OCI-LY7 (cell line): ENCODE results near the gene TMEM97. TPM values are rescaled to one million over a fixed set of nuclear protein-coding genes. Genes with fewer than 3 reads are reported as not detected.
A peak's percentile ranks its signal among the peaks of the same experiment; 100 is the strongest.

Experiments
- BruUV-seq: library from RNA; stranded (reverse); fragments of 400-500 nt; replicated peaks from 2 replicates; lab custom pipeline; 2021; lab: Mats Ljungman, UMichigan
- CTCF ChIA-PET: fragments of 300-600 bp; sonication (Branson Sonifier 250); formaldehyde crosslinking; loops from one replicate; lab custom pipeline; 2022; ENCODE audit warnings: antibody characterized with exemption; ENCODE audit not compliant: unreplicated experiment; lab: Charles Lee
- POLR2A ChIA-PET: fragments of 300-600 bp; sonication (Branson Sonifier 250); formaldehyde crosslinking; loops from one replicate; lab custom pipeline; 2022; ENCODE audit warnings: antibody characterized with exemption; lab: Charles Lee
- DNase-seq: peaks from one replicate; pipeline ENCODE4 v3.0.0-alpha.2; 2015; ENCODE audit warnings: low spot score
- H2AFZ ChIP-seq: fragments of 200-600 bp; sonication (generic), shearing (Covaris generic); 2 replicates; pipeline ENCODE4 v1.6.1; 2014; ENCODE audit warnings: mild to moderate bottlenecking, antibody characterized with exemption, low read length, moderate library complexity
- H3K27ac ChIP-seq: fragments of 200-600 bp; sonication (generic); 2 replicates; pipeline ENCODE4 v1.5.1; 2014; ENCODE audit warnings: mixed run types, low read depth, mild to moderate bottlenecking, moderate library complexity, low read length, inconsistent platforms; ENCODE audit not compliant: poor library complexity, severe bottlenecking
- H3K36me3 ChIP-seq: fragments of 200-600 bp; sonication (generic); 2 replicates; pipeline ENCODE4 v1.6.1; 2014; ENCODE audit warnings: mild to moderate bottlenecking, antibody characterized with exemption, low read length, moderate library complexity, mixed read lengths; ENCODE audit not compliant: insufficient read depth
- H3K4me1 ChIP-seq: fragments of 200-600 bp; sonication (generic); 2 replicates; pipeline ENCODE4 v1.5.1; 2014; ENCODE audit warnings: mild to moderate bottlenecking, low read length; ENCODE audit not compliant: insufficient read depth, poor library complexity, severe bottlenecking
- H3K4me2 ChIP-seq: fragments of 200-600 bp; sonication (generic); 2 replicates; pipeline ENCODE4 v1.6.1; 2014; ENCODE audit warnings: mild to moderate bottlenecking, low read length
- H3K4me3 ChIP-seq: fragments of 200-600 bp; sonication (generic); 2 replicates; pipeline ENCODE4 v1.5.1; 2014; ENCODE audit warnings: mild to moderate bottlenecking, low read depth, low read length; ENCODE audit not compliant: poor library complexity, severe bottlenecking
- H3K79me2 ChIP-seq: fragments of 200-600 bp; sonication (generic); 2 replicates; pipeline ENCODE4 v1.6.1; 2016; ENCODE audit warnings: low read depth, mild to moderate bottlenecking, low read length, moderate library complexity, mixed read lengths; ENCODE audit not compliant: insufficient read depth
- H3K9me2 ChIP-seq: fragments of 200-600 bp; sonication (generic); 2 replicates; pipeline ENCODE4 v1.6.1; 2016; ENCODE audit warnings: mild to moderate bottlenecking, low read length, mixed read lengths; ENCODE audit not compliant: insufficient read depth
- H3K9me3 ChIP-seq: fragments of 200-600 bp; sonication (generic); 2 replicates; pipeline ENCODE4 v1.6.1; 2014; ENCODE audit warnings: mild to moderate bottlenecking, mixed run types, low read length, mixed read lengths
- H4K20me1 ChIP-seq: fragments of 200-600 bp; sonication (generic); 2 replicates; pipeline ENCODE4 v1.6.1; 2014; ENCODE audit warnings: mild to moderate bottlenecking, antibody characterized with exemption, low read length, moderate library complexity, mixed read lengths; ENCODE audit not compliant: insufficient read depth
- EZH2phosphoT487 ChIP-seq: fragments of 200-600 bp; sonication (generic); IDR thresholded peaks from 2 replicates; pipeline ENCODE4 v1.6.1; 2018; ENCODE audit warnings: low read depth, borderline replicate concordance, mild to moderate bottlenecking, mixed run types, antibody characterized with exemption, low read length, moderate library complexity, mixed read lengths
- intact Hi-C: fragments of 100-400 bp; cut with micrococcal nuclease; formaldehyde crosslinking; loops from one replicate; pipeline ENCODE4 v1.10.0; 2022; ENCODE audit not compliant: unreplicated experiment
- total RNA-seq, 2 experiments: library from RNA; depleted of rRNA in 1 of 2; stranded (reverse); fragments of >200 nt in 1 of 2; shearing (Covaris generic) in 1 of 2; gene quantifications; 2 replicates each; pipeline ENCODE4 v1.2.3, GENCODE V29; 2014 to 2022
- TF ChIP-seq, protein P1 (sequence below): fragments of 200-600 bp; sonication (generic); conservative IDR thresholded peaks from 2 replicates; pipeline ENCODE4 v1.5.1; 2014; ENCODE audit warnings: mild to moderate bottlenecking, antibody characterized with exemption, low read length, moderate library complexity, mixed read lengths

Gene TMEM97
- total RNA-seq, 2 experiments from 2014 or later: 65.7 to 69.6 TPM

GRCh38 chr17:28364665-28365363, 45.8 kb downstream of the TMEM97 start, which contains the start of gene SEBOX:
Gene SEBOX (minus strand): TSS chr17:28365199. CDS start chr17:28365151, 48 bp downstream.
- Histone ChIP-seq H3K4me3 (no peak within 1 kb of the TSS), H4K20me1 (no peaks in the 10 kb centered on the region), H3K27ac (no peak within 1 kb of the TSS), H3K9me2 (no peaks in the 10 kb centered on the region), H3K9me3 (no peaks in the 10 kb centered on the region), H3K36me3 (peaks cover 35% of the 10 kb centered on the region), H2AFZ (no peak within 1 kb of the TSS), H3K4me1 (no peaks in the 10 kb centered on the region), H3K4me2 (no peak within 1 kb of the TSS), H3K79me2 (no peaks in the 10 kb centered on the region)
- no peak for TF ChIP-seq EZH2phosphoT487
- TF ChIP-seq, protein P1, sequence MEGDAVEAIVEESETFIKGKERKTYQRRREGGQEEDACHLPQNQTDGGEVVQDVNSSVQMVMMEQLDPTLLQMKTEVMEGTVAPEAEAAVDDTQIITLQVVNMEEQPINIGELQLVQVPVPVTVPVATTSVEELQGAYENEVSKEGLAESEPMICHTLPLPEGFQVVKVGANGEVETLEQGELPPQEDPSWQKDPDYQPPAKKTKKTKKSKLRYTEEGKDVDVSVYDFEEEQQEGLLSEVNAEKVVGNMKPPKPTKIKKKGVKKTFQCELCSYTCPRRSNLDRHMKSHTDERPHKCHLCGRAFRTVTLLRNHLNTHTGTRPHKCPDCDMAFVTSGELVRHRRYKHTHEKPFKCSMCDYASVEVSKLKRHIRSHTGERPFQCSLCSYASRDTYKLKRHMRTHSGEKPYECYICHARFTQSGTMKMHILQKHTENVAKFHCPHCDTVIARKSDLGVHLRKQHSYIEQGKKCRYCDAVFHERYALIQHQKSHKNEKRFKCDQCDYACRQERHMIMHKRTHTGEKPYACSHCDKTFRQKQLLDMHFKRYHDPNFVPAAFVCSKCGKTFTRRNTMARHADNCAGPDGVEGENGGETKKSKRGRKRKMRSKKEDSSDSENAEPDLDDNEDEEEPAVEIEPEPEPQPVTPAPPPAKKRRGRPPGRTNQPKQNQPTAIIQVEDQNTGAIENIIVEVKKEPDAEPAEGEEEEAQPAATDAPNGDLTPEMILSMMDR: no peak
- ChIA-PET POLR2A (interaction anchor here (0.6 kb wide), 1 partner anchor 22 kb away, joined by 3 read pairs; no protein-coding TSS in a partner anchor), CTCF (no interaction called here)
- BruUV-seq: no TSS peak
- DNase-seq: no peak
- intact Hi-C loops: no loop called here

DNA sequence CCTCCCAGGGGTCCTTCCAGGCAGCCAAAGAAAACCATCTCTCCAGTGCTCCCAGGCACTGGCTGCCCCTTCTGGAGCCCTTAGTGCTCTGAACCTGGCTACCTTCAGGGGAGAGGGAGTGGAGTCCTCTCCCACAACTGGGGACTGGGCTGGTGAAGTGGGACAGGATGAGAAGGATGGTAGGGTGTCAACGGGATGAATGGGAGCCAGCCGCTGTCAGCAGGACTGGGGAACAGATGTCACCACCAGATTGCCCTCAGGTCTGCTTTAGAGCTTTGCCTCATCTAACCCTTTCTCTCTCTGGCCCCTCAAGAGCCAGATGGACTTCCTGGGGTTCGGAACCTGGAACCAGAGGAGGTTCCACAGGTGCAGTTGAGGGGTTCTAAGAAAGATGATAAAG, 46.5 kb downstream of the TMEM97 start:
- no TSS peak for BruUV-seq
- CTCF ChIA-PET: no interaction called here
- POLR2A ChIA-PET: no interaction called here
- intact Hi-C loops: no loop called here
- Histone ChIP-seq H3K4me1 (no peaks in the 10 kb centered on the region), H3K4me3 (no peak overlapping the region), H3K4me2 (no peak overlapping the region), H3K79me2 (no peaks in the 10 kb centered on the region), H3K27ac (no peak overlapping the region), H3K9me3 (no peaks in the 10 kb centered on the region), H2AFZ (no peak overlapping the region), H4K20me1 (no peaks in the 10 kb centered on the region), H3K9me2 (no peaks in the 10 kb centered on the region), H3K36me3 (peaks cover 30% of the 10 kb centered on the region)
- DNase-seq: no peak
- no peak for TF ChIP-seq EZH2phosphoT487
- TF ChIP-seq, protein P1: no peak

DNA sequence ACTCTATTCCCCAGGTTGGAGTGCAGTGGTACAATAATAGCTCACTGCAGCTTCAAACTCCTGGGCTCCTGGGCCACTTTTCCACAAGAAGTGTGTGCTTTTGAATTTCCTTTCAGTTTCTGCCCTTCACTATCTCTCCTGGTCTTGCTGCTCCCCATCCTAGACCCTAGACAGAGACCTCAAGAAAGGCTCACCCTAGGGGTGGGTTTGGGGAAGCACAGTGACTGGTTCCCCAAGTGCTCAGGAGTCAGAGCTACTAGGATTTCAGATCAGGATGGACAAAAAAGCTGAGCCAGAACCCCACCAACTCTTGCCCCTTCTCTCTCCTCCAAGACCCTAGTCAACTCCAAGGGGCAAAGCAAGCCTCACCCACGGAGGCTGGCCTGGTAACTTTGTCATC, 47.6 kb downstream of the TMEM97 start:
- no peak overlapping the region for H3K4me3 ChIP-seq
- no peaks in the 10 kb centered on the region for H3K9me2 ChIP-seq
- peaks cover 19% of the 10 kb centered on the region; the same call in 1 of the 2 replicates for H3K36me3 ChIP-seq
- H4K20me1 ChIP-seq: no peaks in the 10 kb centered on the region
- intact Hi-C loops: no loop called here
- POLR2A ChIA-PET: interaction anchor here (0.9 kb wide), 2 partner anchors 8 kb away, joined by 3 to 6 read pairs; no protein-coding TSS in a partner anchor
- no peak overlapping the region for H3K27ac ChIP-seq
- DNase-seq: peak; percentile 25
- no peaks in the 10 kb centered on the region for H3K9me3 ChIP-seq
- CTCF ChIA-PET: no interaction called here
- H3K79me2 ChIP-seq: no peaks in the 10 kb centered on the region
- peaks cover 5% of the 10 kb centered on the region for H3K4me1 ChIP-seq
- BruUV-seq: no TSS peak
- no peak overlapping the region for H3K4me2 ChIP-seq
- no peak for TF ChIP-seq EZH2phosphoT487
- TF ChIP-seq, protein P1: peak; percentile 53
- no peak overlapping the region for H2AFZ ChIP-seq
